Subcutaneous abdominal adipose tissue (tissue), 5 donors: ENCODE data around the gene FOXL1.

Source experiments
- H3K27ac ChIP-seq: one replicate; pipeline ENCODE4 v1.7.0; 2013; ENCODE audit warnings: low read depth, mild to moderate bottlenecking, inconsistent platforms, low read length, moderate library complexity
- H3K27me3 ChIP-seq, 5 donors: one replicate each; pipeline ENCODE4 v1.7.0; 2013; ENCODE audit warnings: low read length in 5 of 5, inconsistent platforms in 1 of 5; ENCODE audit not compliant: control insufficient read depth in 5 of 5, insufficient read depth in 4 of 5
- H3K36me3 ChIP-seq, 5 donors: one replicate each; pipeline ENCODE4 v1.7.0; 2013; ENCODE audit warnings: low read length in 5 of 5; ENCODE audit not compliant: control insufficient read depth in 5 of 5, insufficient read depth in 5 of 5
- H3K4me1 ChIP-seq, 5 donors: one replicate each; pipeline ENCODE4 v1.7.0; 2013; ENCODE audit warnings: low read length in 5 of 5, mild to moderate bottlenecking in 3 of 5, moderate library complexity in 1 of 5; ENCODE audit not compliant: control insufficient read depth in 5 of 5, insufficient read depth in 5 of 5
- H3K4me3 ChIP-seq, 5 donors: one replicate each; pipeline ENCODE4 v1.7.0; 2013; ENCODE audit warnings: low read length in 5 of 5, low read depth in 1 of 5
- H3K9ac ChIP-seq, 5 donors: one replicate each; pipeline ENCODE4 v1.7.0; 2013; ENCODE audit warnings: low read length in 5 of 5, mild to moderate bottlenecking in 4 of 5, moderate library complexity in 3 of 5
- H3K9me3 ChIP-seq, 5 donors: one replicate each; pipeline ENCODE4 v1.7.0; 2013; ENCODE audit warnings: low read length in 5 of 5; ENCODE audit not compliant: control insufficient read depth in 5 of 5
- donor health status: healthy.
- donor health status: healthy.
- donor health status: healthy.
- donor health status: healthy.
- donor health status: healthy.

Gene FOXL1

GRCh38 chr16:86547286-86547685 is 31.1 kb upstream of the FOXL1 start:
- peaks cover 14 to 85% (median 71%) of the 10 kb centered on the region in 5 donors for H3K36me3 ChIP-seq
- H3K4me3 ChIP-seq, result no peak overlapping the region
- H3K27ac ChIP-seq, result no peak overlapping the region
- no peak overlapping the region for H3K9ac ChIP-seq
- no peaks in the 10 kb centered on the region for H3K27me3 ChIP-seq
- no peaks in the 10 kb centered on the region for H3K9me3 ChIP-seq
- H3K4me1 ChIP-seq, result peaks cover 0 to 19% (median 3%) of the 10 kb centered on the region in 5 donors

GRCh38 chr16:86549076-86549892 is 29.1 kb upstream of the FOXL1 start:
- H3K9me3 ChIP-seq, result no peaks in the 10 kb centered on the region
- no peak overlapping the region for H3K4me3 ChIP-seq
- H3K27ac ChIP-seq, result no peak overlapping the region
- H3K36me3 ChIP-seq, result peaks cover 14 to 74% (median 59%) of the 10 kb centered on the region in 5 donors
- peaks cover 3 to 23% (median 5%) of the 10 kb centered on the region in 5 donors for H3K4me1 ChIP-seq
- no peaks in the 10 kb centered on the region for H3K27me3 ChIP-seq
- H3K9ac ChIP-seq, result no peak overlapping the region

- peaks cover 11 to 68% (median 59%) of the 10 kb centered on the region in 5 donors for H3K36me3 ChIP-seq
- no peaks in the 10 kb centered on the region for H3K9me3 ChIP-seq
- H3K9ac ChIP-seq, result no peak overlapping the region
Measured at GRCh38 chr16:86549893-86550190, 28.5 kb upstream of the FOXL1 start.

GRCh38 chr16:86550281-86550680 is 28.1 kb upstream of the FOXL1 start:
- H3K9ac ChIP-seq, result no peak overlapping the region
- H3K27me3 ChIP-seq, result no peaks in the 10 kb centered on the region
- H3K9me3 ChIP-seq, result no peaks in the 10 kb centered on the region
- H3K36me3 ChIP-seq, result peaks cover 11 to 64% (median 54%) of the 10 kb centered on the region in 5 donors
- peaks cover 3 to 30% (median 11%) of the 10 kb centered on the region in 5 donors for H3K4me1 ChIP-seq
- no peak overlapping the region for H3K4me3 ChIP-seq
- H3K27ac ChIP-seq, result no peak overlapping the region

More at GRCh38 chr16:86549893-86550190, 28.5 kb upstream of the FOXL1 start:
- Histone ChIP-seq H3K27ac (no peak overlapping the region), H3K4me3 (no peak overlapping the region), H3K27me3 (no peaks in the 10 kb centered on the region), H3K4me1 (peaks cover 3 to 29% (median 10%) of the 10 kb centered on the region in 5 donors)

- Histone ChIP-seq H3K27ac (no peak overlapping the region), H3K36me3 (peaks cover 4 to 37% (median 27%) of the 10 kb centered on the region in 5 donors), H3K4me3 (no peak overlapping the region), H3K27me3 (peaks cover 0 to 6% (median 0%) of the 10 kb centered on the region in 5 donors), H3K9me3 (no peaks in the 10 kb centered on the region), H3K9ac (no peak overlapping the region), H3K4me1 (peaks cover 0 to 19% (median 17%) of the 10 kb centered on the region in 5 donors)
Measured at GRCh38 chr16:86553356-86553755, 25.0 kb upstream of the FOXL1 start.

DNA sequence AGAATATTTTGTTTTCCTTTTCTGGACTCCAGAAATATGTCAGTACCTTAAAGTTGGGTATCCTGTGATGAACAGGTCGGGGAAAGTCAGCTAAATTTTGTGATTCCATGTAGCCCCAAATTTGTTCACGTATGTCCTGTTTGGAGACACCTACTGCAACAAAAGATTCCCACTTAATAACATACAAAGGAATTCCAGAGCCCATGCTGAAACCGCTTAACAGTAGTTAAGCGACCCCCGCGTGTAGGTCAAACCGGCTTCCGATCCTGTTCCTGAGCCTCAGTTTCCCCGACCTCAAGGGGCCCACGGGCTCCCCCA is 23.8 kb upstream of the FOXL1 start:
- H3K9me3 ChIP-seq, result no peaks in the 10 kb centered on the region
- peak overlapping the region; percentile 70 for H3K27ac ChIP-seq
- peaks cover 4 to 32% (median 20%) of the 10 kb centered on the region in 5 donors for H3K36me3 ChIP-seq
- H3K4me3 ChIP-seq, result peak overlapping the region; percentile 72 to 97 (median 93)
- H3K27me3 ChIP-seq, result peaks cover 0 to 7% (median 0%) of the 10 kb centered on the region in 5 donors
- peaks cover 0 to 19% (median 17%) of the 10 kb centered on the region in 5 donors for H3K4me1 ChIP-seq
- H3K9ac ChIP-seq, result peak overlapping the region; percentile 71 to 99 (median 97)

DNA sequence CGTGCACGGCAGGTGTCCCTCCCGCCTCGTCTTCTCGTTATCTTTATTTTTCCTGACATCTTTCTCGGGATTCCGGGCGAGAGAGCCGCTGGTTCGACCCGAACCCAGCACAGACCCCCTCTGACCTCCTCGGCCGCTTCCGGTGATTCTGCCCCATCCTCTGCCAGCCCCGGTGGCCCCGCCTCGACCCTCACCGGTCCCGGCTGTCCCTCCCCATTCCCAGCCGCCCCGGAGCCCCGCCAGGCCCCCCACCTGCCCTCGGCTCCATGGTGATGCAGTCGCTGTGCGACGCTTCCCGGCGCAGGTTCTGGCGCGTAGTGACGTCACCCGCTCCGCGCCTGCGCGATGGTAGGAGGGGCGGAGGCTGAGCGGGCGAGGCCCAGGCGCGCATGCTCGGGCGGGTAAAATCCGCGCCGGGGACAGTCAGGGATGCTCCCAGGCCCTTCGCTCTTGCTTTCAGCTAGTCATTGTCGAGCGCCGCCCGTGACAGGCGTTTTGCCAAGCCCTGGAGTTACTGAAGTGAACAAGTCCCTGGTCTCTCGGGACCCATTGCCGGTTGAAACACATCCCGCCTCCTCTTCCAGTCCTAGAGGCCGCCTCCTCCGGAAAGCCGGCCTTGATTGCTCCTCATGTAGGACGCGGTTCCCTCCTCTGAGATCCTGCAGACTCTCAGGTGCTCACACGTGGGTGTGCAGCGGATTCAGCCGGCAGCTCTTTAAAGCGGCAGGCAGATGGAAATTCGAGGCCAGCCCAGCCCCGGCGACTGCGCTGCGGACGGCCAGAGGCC is 23.2 kb upstream of the FOXL1 start, which contains the start of gene MTHFSD:
MTHFSD (minus strand) TSS at position 319 of the 787 bp plus-strand sequence; CDS start at position 268, 51 bp downstream.
- H3K27me3 ChIP-seq, result peaks cover 0 to 10% (median 4%) of the 10 kb centered on the region in 5 donors
- H3K9ac ChIP-seq, result peak within 1 kb of the TSS; percentile 71 to 99 (median 97)
- peaks cover 0 to 19% (median 17%) of the 10 kb centered on the region in 5 donors for H3K4me1 ChIP-seq
- peak within 1 kb of the TSS; percentile 82 to 97 (median 93) for H3K4me3 ChIP-seq
- H3K27ac ChIP-seq, result peak within 1 kb of the TSS; percentile 70
- no peaks in the 10 kb centered on the region for H3K9me3 ChIP-seq
- H3K36me3 ChIP-seq, result peaks cover 4 to 27% (median 15%) of the 10 kb centered on the region in 5 donors

- Histone ChIP-seq H3K27me3 (peaks cover 0 to 12% (median 5%) of the 10 kb centered on the region in 5 donors), H3K4me3 (peak overlapping the region; percentile 49 to 97 (median 93)), H3K27ac (peak overlapping the region; percentile 70), H3K4me1 (peaks cover 0 to 19% (median 17%) of the 10 kb centered on the region in 5 donors), H3K9me3 (no peaks in the 10 kb centered on the region), H3K9ac (peak overlapping the region in 4 of 5 donors; percentile 74 to 99 (median 97)), H3K36me3 (peaks cover 4 to 21% (median 11%) of the 10 kb centered on the region in 5 donors)
Measured at GRCh38 chr16:86555704-86556075, 22.7 kb upstream of the FOXL1 start.

GRCh38 chr16:86556576-86556975 is 21.8 kb upstream of the FOXL1 start:
- no peak overlapping the region for H3K27ac ChIP-seq
- no peak overlapping the region for H3K4me3 ChIP-seq
- H3K4me1 ChIP-seq, result peaks cover 0 to 19% (median 17%) of the 10 kb centered on the region in 5 donors
- peaks cover 0 to 12% (median 5%) of the 10 kb centered on the region in 5 donors for H3K36me3 ChIP-seq
- H3K27me3 ChIP-seq, result peaks cover 4 to 19% (median 11%) of the 10 kb centered on the region in 5 donors
- H3K9ac ChIP-seq, result no peak overlapping the region
- no peaks in the 10 kb centered on the region for H3K9me3 ChIP-seq
